Measurements from ENCODE around the gene MRGPRD.
"Not testable (repeated sequence)": the region's sequence is repeated elsewhere in the genome, so short reads cannot be mapped to it uniquely, and the experiment has no call there.

Gene MRGPRD

DNA sequence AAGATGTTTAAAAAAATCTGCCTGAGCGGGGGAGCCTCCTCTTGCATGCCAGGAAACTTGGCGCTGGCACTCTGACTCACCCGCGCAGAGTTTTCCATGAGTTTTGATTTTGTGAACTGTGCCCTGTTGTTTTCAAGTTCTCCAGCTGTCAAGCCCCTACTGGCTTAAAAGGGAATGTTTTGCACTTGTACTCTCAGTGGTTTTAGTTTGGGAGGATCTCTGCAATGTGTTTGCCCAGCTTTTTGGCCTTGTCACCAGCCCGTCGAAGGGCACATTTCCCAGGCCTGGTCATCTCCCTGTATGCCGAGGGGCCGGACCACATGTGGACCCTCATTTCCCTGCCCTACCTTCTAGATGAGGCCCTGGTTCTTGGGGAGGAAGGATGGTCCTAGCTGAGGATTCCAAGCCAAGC is 20.1 kb upstream of the MRGPRD start:
- Histone ChIP-seq H4K8ac (ENCODE audit: low read depth, low read length) (no peak overlapping the region), H3K4me2 (ENCODE audit: insufficient read depth, low read length, poor library complexity, severe bottlenecking) (no peak overlapping the region), H3K4me3 (ENCODE audit: low read length in 2 of 2) (no peak overlapping the region), H3K23ac (ENCODE audit: low read depth, low read length, poor library complexity) (no peak overlapping the region), H3K79me1 (ENCODE audit: low read depth, low read length) (no peaks in the 10 kb centered on the region), H2BK5ac (ENCODE audit: low read length) (no peak overlapping the region), H2BK120ac (ENCODE audit: low read depth, low read length) (no peak overlapping the region), H3K18ac (ENCODE audit: low read length) (no peak overlapping the region), H4K91ac (ENCODE audit: low read depth, low read length, poor library complexity) (no peak overlapping the region), H3K4ac (ENCODE audit: low read length) (no peak overlapping the region), H3K9ac (ENCODE audit: low read depth, low read length, poor library complexity) (no peak overlapping the region), H3K9me3 (replicated peaks in 1 of 2; ENCODE audit: control insufficient read depth in 2 of 2, insufficient read depth in 1 of 2, low read depth in 1 of 2, low read length in 2 of 2) (no peaks in the 10 kb centered on the region), H3K4me1 (ENCODE audit: control insufficient read depth in 2 of 2, insufficient read depth in 1 of 2, low read depth in 1 of 2, low read length in 2 of 2) (no peaks in the 10 kb centered on the region), H2BK15ac (ENCODE audit: low read length) (no peak overlapping the region), H3K14ac (ENCODE audit: low read length) (no peak overlapping the region), H2BK12ac (ENCODE audit: low read length) (no peak overlapping the region), H2AK5ac (ENCODE audit: low read depth, low read length) (no peak overlapping the region), H3K27ac (replicated peaks; ENCODE audit: low read length) (no peak overlapping the region), H3K36me3 (replicated peaks in 1 of 2; ENCODE audit: control insufficient read depth in 2 of 2, insufficient read depth in 2 of 2, low read length in 2 of 2) (no peaks in the 10 kb centered on the region), H3K27me3 (ENCODE audit: control insufficient read depth in 3 of 3, insufficient read depth in 3 of 3, low read depth in 1 of 3, low read length in 3 of 3) (peaks cover 0 to 36% (median 0%) of the 10 kb centered on the region in 3 experiments), H2AFZ (ENCODE audit: low read length) (no peak overlapping the region)
- WGBS, 2 donors (ENCODE audit: extremely low coverage in 2 of 2, insufficient read length in 2 of 2, insufficient replicate concordance in 1 of 2): no CpG with 5 or more reads among the region's 8 CpGs
- no peak for DNase-seq (ENCODE audit: low spot score)

DNA sequence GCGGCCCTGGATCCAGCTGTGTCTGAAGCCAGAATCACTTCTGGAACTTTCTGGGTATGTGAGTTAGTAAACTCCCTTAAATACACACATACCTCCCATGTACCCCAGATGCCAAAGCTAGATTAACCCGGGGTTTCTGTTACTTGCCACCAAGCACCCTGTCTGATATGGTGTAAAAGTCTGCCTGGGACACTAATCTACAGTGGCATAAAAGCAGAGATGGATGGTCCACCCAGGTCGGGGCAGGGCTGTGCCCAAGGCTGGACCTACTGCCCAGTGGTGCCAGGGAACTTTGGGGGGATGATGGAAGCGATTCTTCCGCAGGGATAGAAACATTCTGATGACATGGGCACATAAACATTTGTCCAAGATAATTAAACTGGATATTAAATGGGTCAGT is 19.6 kb upstream of the MRGPRD start:
- no peak overlapping the region for H3K14ac ChIP-seq (ENCODE audit: low read length)
- no peaks in the 10 kb centered on the region for H3K79me1 ChIP-seq (ENCODE audit: low read depth, low read length)
- no peak overlapping the region for H2BK12ac ChIP-seq (ENCODE audit: low read length)
- no peak overlapping the region for H2AFZ ChIP-seq (ENCODE audit: low read length)
- no peak overlapping the region for H3K9ac ChIP-seq (ENCODE audit: low read depth, low read length, poor library complexity)
- no peak overlapping the region for H3K27ac ChIP-seq (replicated peaks; ENCODE audit: low read length)
- H4K91ac ChIP-seq (ENCODE audit: low read depth, low read length, poor library complexity): no peak overlapping the region
- no peak overlapping the region for H2BK120ac ChIP-seq (ENCODE audit: low read depth, low read length)
- H3K4ac ChIP-seq (ENCODE audit: low read length): no peak overlapping the region
- WGBS, 2 donors (ENCODE audit: extremely low coverage in 2 of 2, insufficient read length in 2 of 2, insufficient replicate concordance in 1 of 2): no CpG with 5 or more reads among the region's 5 CpGs
- H3K23ac ChIP-seq (ENCODE audit: low read depth, low read length, poor library complexity): no peak overlapping the region
- H3K18ac ChIP-seq (ENCODE audit: low read length): no peak overlapping the region
- no peak overlapping the region for H3K4me2 ChIP-seq (ENCODE audit: insufficient read depth, low read length, poor library complexity, severe bottlenecking)
- no peaks in the 10 kb centered on the region for H3K36me3 ChIP-seq (replicated peaks in 1 of 2; ENCODE audit: control insufficient read depth in 2 of 2, insufficient read depth in 2 of 2, low read length in 2 of 2)
- no peaks in the 10 kb centered on the region for H3K4me1 ChIP-seq (ENCODE audit: control insufficient read depth in 2 of 2, insufficient read depth in 1 of 2, low read depth in 1 of 2, low read length in 2 of 2)
- no peaks in the 10 kb centered on the region for H3K9me3 ChIP-seq (replicated peaks in 1 of 2; ENCODE audit: control insufficient read depth in 2 of 2, insufficient read depth in 1 of 2, low read depth in 1 of 2, low read length in 2 of 2)
- peaks cover 0 to 36% (median 0%) of the 10 kb centered on the region in 3 experiments for H3K27me3 ChIP-seq (ENCODE audit: control insufficient read depth in 3 of 3, insufficient read depth in 3 of 3, low read depth in 1 of 3, low read length in 3 of 3)
- no peak overlapping the region for H2BK15ac ChIP-seq (ENCODE audit: low read length)
- H3K4me3 ChIP-seq (ENCODE audit: low read length in 2 of 2): no peak overlapping the region
- H2BK5ac ChIP-seq (ENCODE audit: low read length): no peak overlapping the region
- no peak for DNase-seq (ENCODE audit: low spot score)
- H2AK5ac ChIP-seq (ENCODE audit: low read depth, low read length): no peak overlapping the region
- no peak overlapping the region for H4K8ac ChIP-seq (ENCODE audit: low read depth, low read length)

DNA sequence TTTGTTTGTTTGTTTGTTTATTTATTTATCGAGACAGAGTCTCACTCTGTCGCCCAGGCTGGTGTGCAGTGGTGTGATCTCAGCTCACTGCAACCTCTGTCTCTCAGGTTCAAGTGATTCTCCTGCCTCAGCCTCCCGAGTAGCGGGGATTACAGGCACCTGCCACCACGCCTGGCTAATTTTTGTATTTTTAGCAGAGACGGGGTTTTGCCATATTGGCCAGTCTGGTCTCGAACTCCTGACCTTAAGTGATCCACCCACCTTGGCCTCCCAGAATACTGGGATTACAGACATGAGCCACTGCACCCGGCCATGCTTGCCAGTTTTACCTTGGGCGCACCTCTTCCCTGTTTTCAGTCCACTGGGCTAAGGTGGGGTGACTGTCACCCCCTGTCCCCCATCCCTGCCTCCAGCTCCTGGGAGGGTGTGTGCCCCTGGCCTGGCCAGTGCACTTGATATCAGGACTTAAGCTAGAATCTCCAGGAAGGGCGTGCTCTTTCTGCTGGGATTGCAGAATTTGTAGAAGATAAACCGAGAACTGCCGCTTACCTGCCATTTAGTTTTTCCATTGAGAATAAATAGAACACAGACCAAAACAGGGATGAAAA is 19.1 kb upstream of the MRGPRD start:
- H3K4me3 ChIP-seq (ENCODE audit: low read length in 2 of 2); H2AFZ ChIP-seq (ENCODE audit: low read length); H3K4ac ChIP-seq (ENCODE audit: low read length); DNase-seq (ENCODE audit: low spot score); H3K14ac ChIP-seq (ENCODE audit: low read length); H4K91ac ChIP-seq (ENCODE audit: low read depth, low read length, poor library complexity); H3K23ac ChIP-seq (ENCODE audit: low read depth, low read length, poor library complexity); H2AK5ac ChIP-seq (ENCODE audit: low read depth, low read length); H2BK12ac ChIP-seq (ENCODE audit: low read length); H3K4me1 ChIP-seq (ENCODE audit: control insufficient read depth in 2 of 2, insufficient read depth in 1 of 2, low read depth in 1 of 2, low read length in 2 of 2); H2BK15ac ChIP-seq (ENCODE audit: low read length); H2BK120ac ChIP-seq (ENCODE audit: low read depth, low read length); H3K9me3 ChIP-seq (replicated peaks in 1 of 2; ENCODE audit: control insufficient read depth in 2 of 2, insufficient read depth in 1 of 2, low read depth in 1 of 2, low read length in 2 of 2); H3K36me3 ChIP-seq (replicated peaks in 1 of 2; ENCODE audit: control insufficient read depth in 2 of 2, insufficient read depth in 2 of 2, low read length in 2 of 2); H3K27ac ChIP-seq (replicated peaks; ENCODE audit: low read length); H3K18ac ChIP-seq (ENCODE audit: low read length); H2BK5ac ChIP-seq (ENCODE audit: low read length); H3K4me2 ChIP-seq (ENCODE audit: insufficient read depth, low read length, poor library complexity, severe bottlenecking); H3K79me1 ChIP-seq (ENCODE audit: low read depth, low read length); H3K9ac ChIP-seq (ENCODE audit: low read depth, low read length, poor library complexity); H4K8ac ChIP-seq (ENCODE audit: low read depth, low read length): not testable (repeated sequence)
- WGBS, 2 donors (ENCODE audit: extremely low coverage in 2 of 2, insufficient read length in 2 of 2, insufficient replicate concordance in 1 of 2): no CpG with 5 or more reads among the region's 12 CpGs
- H3K27me3 ChIP-seq (ENCODE audit: control insufficient read depth in 3 of 3, insufficient read depth in 3 of 3, low read depth in 1 of 3, low read length in 3 of 3): peaks cover 0 to 36% (median 0%) of the 10 kb centered on the region in 3 experiments

DNA sequence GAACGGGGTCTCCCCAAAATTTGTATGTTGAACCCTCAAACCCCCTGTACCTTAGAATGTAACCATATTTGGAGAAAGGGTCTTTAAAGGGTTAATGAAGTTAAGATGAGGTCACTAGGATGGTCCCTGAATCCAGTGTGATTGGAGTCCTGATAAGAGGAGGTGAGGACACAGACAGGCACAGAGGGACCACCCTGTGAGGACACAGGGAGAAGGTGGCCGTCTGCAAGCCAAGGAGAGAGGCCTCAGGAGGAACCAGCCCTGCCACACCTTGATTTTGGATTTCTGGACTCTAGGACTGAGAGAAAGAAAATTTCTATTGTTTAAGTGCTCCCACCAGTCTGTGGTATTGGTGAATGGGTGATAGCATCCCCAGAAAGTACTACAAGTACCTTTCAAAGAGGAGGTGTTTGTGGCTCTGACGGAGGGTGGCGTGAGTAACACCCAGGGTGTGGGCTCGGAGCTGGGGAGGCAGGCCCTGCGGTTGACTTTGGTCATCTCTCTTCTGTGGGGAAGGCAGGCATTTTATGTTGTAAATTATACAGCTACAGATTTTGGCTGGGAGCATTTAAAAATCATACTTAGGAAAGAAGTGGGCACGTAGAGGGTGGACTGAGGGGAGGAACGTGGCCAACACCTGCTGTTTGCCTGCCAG is 18.4 kb upstream of the MRGPRD start:
- Histone ChIP-seq H3K9ac (ENCODE audit: low read depth, low read length, poor library complexity) (no peak overlapping the region), H2BK12ac (ENCODE audit: low read length) (no peak overlapping the region), H3K4me3 (ENCODE audit: low read length in 2 of 2) (no peak overlapping the region), H3K9me3 (replicated peaks in 1 of 2; ENCODE audit: control insufficient read depth in 2 of 2, insufficient read depth in 1 of 2, low read depth in 1 of 2, low read length in 2 of 2) (no peaks in the 10 kb centered on the region), H3K4me2 (ENCODE audit: insufficient read depth, low read length, poor library complexity, severe bottlenecking) (no peak overlapping the region), H4K8ac (ENCODE audit: low read depth, low read length) (no peak overlapping the region), H2BK15ac (ENCODE audit: low read length) (no peak overlapping the region), H3K14ac (ENCODE audit: low read length) (no peak overlapping the region), H3K27ac (replicated peaks; ENCODE audit: low read length) (no peak overlapping the region), H3K79me1 (ENCODE audit: low read depth, low read length) (no peaks in the 10 kb centered on the region), H4K91ac (ENCODE audit: low read depth, low read length, poor library complexity) (no peak overlapping the region), H3K18ac (ENCODE audit: low read length) (no peak overlapping the region), H2BK120ac (ENCODE audit: low read depth, low read length) (no peak overlapping the region), H3K36me3 (replicated peaks in 1 of 2; ENCODE audit: control insufficient read depth in 2 of 2, insufficient read depth in 2 of 2, low read length in 2 of 2) (no peaks in the 10 kb centered on the region), H2BK5ac (ENCODE audit: low read length) (no peak overlapping the region), H3K4ac (ENCODE audit: low read length) (no peak overlapping the region), H2AK5ac (ENCODE audit: low read depth, low read length) (no peak overlapping the region), H3K27me3 (ENCODE audit: control insufficient read depth in 3 of 3, insufficient read depth in 3 of 3, low read depth in 1 of 3, low read length in 3 of 3) (peaks cover 0 to 39% (median 0%) of the 10 kb centered on the region in 3 experiments), H3K4me1 (ENCODE audit: control insufficient read depth in 2 of 2, insufficient read depth in 1 of 2, low read depth in 1 of 2, low read length in 2 of 2) (no peaks in the 10 kb centered on the region), H3K23ac (ENCODE audit: low read depth, low read length, poor library complexity) (no peak overlapping the region), H2AFZ (ENCODE audit: low read length) (no peak overlapping the region)
- WGBS, 2 donors (ENCODE audit: extremely low coverage in 2 of 2, insufficient read length in 2 of 2, insufficient replicate concordance in 1 of 2): no CpG with 5 or more reads among the region's 8 CpGs
- DNase-seq (ENCODE audit: low spot score): no peak
